ENCODE data around the gene C1QL4. TPM values are rescaled to one million over a fixed set of nuclear protein-coding genes. Genes with fewer than 3 reads are reported as not detected.

C1QL4 gene
- total and polyA plus RNA-seq, 2 of the 8 experiments (the other 6 are each of a cell fraction or from before 2014, with no cell fraction given), result 0.28 to 0.63 TPM

- Histone ChIP-seq H3K4me3 (ENCODE audit: extremely low read depth in 1 of 4, insufficient read depth in 2 of 4, low read depth in 3 of 4, low read length in 4 of 4) (no peak overlapping the region), H3K23ac (ENCODE audit: insufficient read length) (no peak overlapping the region), H4K20me1 (replicated peaks in 1 of 2; ENCODE audit: control insufficient read depth in 1 of 2, insufficient read depth in 2 of 2, low read length in 2 of 2) (peaks cover 0 to 6% of the 10 kb centered on the region in 2 experiments), H2AFZ (ENCODE audit: low read length) (no peak overlapping the region), H3K27me3 (replicated peaks in 1 of 4; ENCODE audit: control insufficient read depth in 3 of 4, extremely low read depth in 1 of 4, insufficient read depth in 3 of 4, low read length in 3 of 4) (peaks cover 13 to 22% (median 19%) of the 10 kb centered on the region in 4 experiments), H3K79me2 (ENCODE audit: control insufficient read depth in 1 of 2, insufficient read depth in 2 of 2, low read length in 2 of 2) (no peaks in the 10 kb centered on the region), H3K4me2 (ENCODE audit: insufficient read depth in 1 of 2, low read depth in 2 of 2, low read length in 2 of 2) (no peak overlapping the region), H3K14ac (ENCODE audit: insufficient read length) (no peak overlapping the region), H3K56ac (replicated peaks; ENCODE audit: insufficient read length, low read depth, low read length) (no peak overlapping the region), H2BK5ac (ENCODE audit: low read depth, low read length) (no peak overlapping the region), H3K23me2 (ENCODE audit: low read depth, low read length) (peaks cover 5% of the 10 kb centered on the region; the same call in 1 of the 2 replicates), H3K9me3 (ENCODE audit: insufficient read depth in 2 of 2, low read depth in 1 of 2, low read length in 1 of 2) (no peaks in the 10 kb centered on the region), H2BK20ac (ENCODE audit: low read length) (no peak overlapping the region), H3K4ac (replicated peaks; ENCODE audit: insufficient read length, low read depth, low read length) (no peak overlapping the region), H4K5ac (ENCODE audit: insufficient read length, low read depth, low read length) (no peak overlapping the region), H3K36me3 (ENCODE audit: control insufficient read depth in 2 of 4, insufficient read depth in 4 of 4, low read length in 3 of 4) (no peaks in the 10 kb centered on the region), H4K91ac (replicated peaks; ENCODE audit: insufficient read length, low read length) (no peak overlapping the region), H2BK120ac (replicated peaks; ENCODE audit: low read depth, low read length) (no peak overlapping the region), H2BK12ac (ENCODE audit: low read depth, low read length) (no peak overlapping the region), H2AK5ac (ENCODE audit: low read depth, low read length) (no peak overlapping the region), H3K79me1 (ENCODE audit: low read depth, low read length) (no peaks in the 10 kb centered on the region), H4K8ac (ENCODE audit: extremely low read depth, insufficient read depth, low read length) (no peak overlapping the region), H3K27ac (ENCODE audit: low read depth, low read length) (no peak overlapping the region), H3K4me1 (replicated peaks in 1 of 4; ENCODE audit: control insufficient read depth in 3 of 4, insufficient read depth in 4 of 4, low read length in 3 of 4) (peaks cover 0 to 5% (median 2%) of the 10 kb centered on the region in 4 experiments; a peak in 5 of 7 replicates), H3K9ac (replicated peaks in 1 of 4; ENCODE audit: extremely low read depth in 1 of 4, low read depth in 3 of 4, low read length in 3 of 4) (no peak overlapping the region), H2BK15ac (ENCODE audit: low read length) (no peak overlapping the region), H3K18ac (ENCODE audit: extremely low read depth, low read length) (no peak overlapping the region)
- ChIA-PET POLR2A (ENCODE audit: partially characterized antibody) (interaction anchor here (0.6 to 1.9 kb wide), 3 partner anchors 37 to 202 kb away, joined by 3 to 4 read pairs (median 3); partner anchors contain the start of gene TUBA1C), CTCF (ENCODE audit: partially characterized antibody) (interaction anchor here (0.6 to 6.3 kb wide), 6 partner anchors 12 to 56 kb away, joined by 3 to 30 read pairs (median 6); no protein-coding TSS in a partner anchor)
- WGBS, 2 experiments (ENCODE audit: extremely low coverage in 1 of 2, insufficient coverage in 1 of 2, insufficient read length in 1 of 2, insufficient replicate concordance in 2 of 2, low coverage in 1 of 2, low lambda C conversion rate in 2 of 2, missing lambda C conversion rate in 1 of 2), result 70% methylated on average over 4 of the region's 4 CpGs; no CpG with 5 or more reads in 1 of the 2 experiments
- FAIRE-seq (no peak), DNase-seq (ENCODE audit: low read depth in 1 of 2, low spot score in 2 of 2) (no peak)
- TF ChIP-seq TBP (IDR thresholded peaks at IDR 0.05; ENCODE audit: low read depth, low read length) (no peak), MAFK (IDR thresholded peaks at IDR 0.05; ENCODE audit: low read depth, low read length) (no peak)
These were observed 35.2 kb downstream of the C1QL4 start for GRCh38 chr12:49301760-49302159.

Measured in H1 (cell line).